Measurements from ENCODE around the gene DPYSL5.

- TF ChIP-seq POLR2AphosphoS5 (IDR thresholded peaks at IDR 0.05; ENCODE audit: low read depth, low read length) = no peak
- TF ChIP-seq FOXP2 (optimal IDR thresholded peaks at IDR 0.05; ENCODE audit: borderline replicate concordance, extremely low read depth, extremely low read length, insufficient read depth) = no peak
These were observed 102.3 kb downstream of the DPYSL5 start for GRCh38 chr2:26950246-26950645.

Measured in PFSK-1 (cell line).